Upper lobe of right lung (tissue), 1 donor: ENCODE data around the gene ARPC1A. TPM values are rescaled to one million over a fixed set of nuclear protein-coding genes. Genes with fewer than 3 reads are reported as not detected.

Source experiments
- ATAC-seq: fragments of 200-7000 bp; cut with Tn5 transposase; one replicate; pipeline ENCODE4 v1.9.1; 2020; ENCODE audit warnings: mild to moderate bottlenecking, moderate library complexity
- DNase-seq: peaks from one replicate; pipeline ENCODE4 v3.0.0-alpha.2; 2020
- H3K27ac ChIP-seq: fragments of 200-600 bp; one replicate; pipeline ENCODE4 v1.8.0; 2022
- H3K27me3 ChIP-seq: fragments of 200-600 bp; one replicate; pipeline ENCODE4 v1.8.0; 2022; ENCODE audit warnings: mild to moderate bottlenecking
- H3K36me3 ChIP-seq: fragments of 200-600 bp; one replicate; pipeline ENCODE4 v1.8.0; 2022
- H3K4me1 ChIP-seq: fragments of 200-600 bp; one replicate; pipeline ENCODE4 v1.8.0; 2022
- H3K4me3 ChIP-seq: fragments of 200-600 bp; one replicate; pipeline ENCODE4 v1.8.0; 2022; ENCODE audit warnings: mild to moderate bottlenecking
- H3K9me3 ChIP-seq: fragments of 200-600 bp; one replicate; pipeline ENCODE4 v1.8.0; 2022
- CTCF ChIP-seq: fragments of 200-600 bp; IDR thresholded peaks from one replicate; pipeline ENCODE4 v1.8.0; 2022; ENCODE audit warnings: antibody characterized with exemption
- intact Hi-C: fragments of 100-400 bp; cut with DNase I; formaldehyde crosslinking; loops from one replicate; pipeline ENCODE4 v1.11.0; 2022
- total RNA-seq: library from RNA; stranded (reverse); fragmentation: NEBNext Ultra II Directional; extraction: Animal tissue kit (Norgen Biotek cat#: 25700); gene quantifications from one replicate; pipeline ENCODE4 v1.2.1, GENCODE V29; 2021
- donor health status: DM: no; HTN: yes; CAD: no; lungs with severe emphysema.

The ARPC1A gene
- total RNA-seq, 1 donor from 2014 or later, result 137 TPM

GRCh38 chr7:99290980-99291607 is 34.6 kb upstream of the ARPC1A start:
- TF ChIP-seq CTCF, result no peak
- DNase-seq, result no peak
- no peak for ATAC-seq
- Histone ChIP-seq H3K4me3 (no peak overlapping the region), H3K36me3 (no peaks in the 10 kb centered on the region), H3K27ac (no peak overlapping the region), H3K4me1 (no peaks in the 10 kb centered on the region), H3K9me3 (no peaks in the 10 kb centered on the region), H3K27me3 (no peaks in the 10 kb centered on the region)
- intact Hi-C loops, result no loop called here

- no peaks in the 10 kb centered on the region for H3K27me3 ChIP-seq
- H3K27ac ChIP-seq, result no peak overlapping the region
- TF ChIP-seq CTCF, result no peak
- H3K4me3 ChIP-seq, result no peak overlapping the region
- no peaks in the 10 kb centered on the region for H3K4me1 ChIP-seq
- DNase-seq (no peak), ATAC-seq (no peak)
- no peaks in the 10 kb centered on the region for H3K36me3 ChIP-seq
- intact Hi-C loops, result no loop called here
- no peaks in the 10 kb centered on the region for H3K9me3 ChIP-seq
Observed at GRCh38 chr7:99292127-99292526, 33.6 kb upstream of the ARPC1A start.

- no peak for TF ChIP-seq CTCF
- intact Hi-C loops, result no loop called here
- DNase-seq (no peak), ATAC-seq (no peak)
- Histone ChIP-seq H3K4me1 (no peaks in the 10 kb centered on the region), H3K4me3 (no peak overlapping the region), H3K36me3 (no peaks in the 10 kb centered on the region), H3K9me3 (no peaks in the 10 kb centered on the region), H3K27me3 (no peaks in the 10 kb centered on the region), H3K27ac (no peak overlapping the region)
Observed at GRCh38 chr7:99293167-99293566, 32.5 kb upstream of the ARPC1A start.

DNA sequence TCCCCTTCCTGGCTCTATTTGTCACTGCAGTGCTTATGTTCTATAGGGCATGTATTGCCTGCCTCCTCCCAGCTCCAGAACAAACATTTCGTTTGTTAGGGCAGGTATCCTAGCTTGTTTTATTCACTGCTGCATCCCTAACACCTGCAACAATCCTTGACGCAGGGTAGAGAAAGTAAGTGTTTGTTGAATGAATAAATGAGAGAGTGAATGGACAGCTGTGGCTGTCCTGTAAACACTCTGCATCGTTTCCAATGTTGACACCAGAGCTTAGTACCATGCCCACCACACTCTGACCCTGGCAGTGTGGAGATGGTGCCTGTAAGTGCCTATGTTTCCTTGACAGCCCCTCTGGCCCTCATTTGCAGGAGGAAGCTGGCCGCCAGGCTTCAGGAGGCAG is 32.0 kb upstream of the ARPC1A start:
- H3K4me3 ChIP-seq, result no peak overlapping the region
- intact Hi-C loops, result no loop called here
- no peak for TF ChIP-seq CTCF
- no peak overlapping the region for H3K27ac ChIP-seq
- no peaks in the 10 kb centered on the region for H3K9me3 ChIP-seq
- H3K4me1 ChIP-seq, result no peaks in the 10 kb centered on the region
- ATAC-seq (no peak), DNase-seq (no peak)
- H3K27me3 ChIP-seq, result no peaks in the 10 kb centered on the region
- no peaks in the 10 kb centered on the region for H3K36me3 ChIP-seq

- H3K4me3 ChIP-seq, result no peak overlapping the region
- no peaks in the 10 kb centered on the region for H3K27me3 ChIP-seq
- no peak for TF ChIP-seq CTCF
- H3K27ac ChIP-seq, result no peak overlapping the region
- ATAC-seq, result no peak
- H3K9me3 ChIP-seq, result no peaks in the 10 kb centered on the region
- intact Hi-C loops, result no loop called here
- H3K36me3 ChIP-seq, result no peaks in the 10 kb centered on the region
- H3K4me1 ChIP-seq, result no peaks in the 10 kb centered on the region
- no peak for DNase-seq
Observed at GRCh38 chr7:99296471-99296870, 29.2 kb upstream of the ARPC1A start.

DNA sequence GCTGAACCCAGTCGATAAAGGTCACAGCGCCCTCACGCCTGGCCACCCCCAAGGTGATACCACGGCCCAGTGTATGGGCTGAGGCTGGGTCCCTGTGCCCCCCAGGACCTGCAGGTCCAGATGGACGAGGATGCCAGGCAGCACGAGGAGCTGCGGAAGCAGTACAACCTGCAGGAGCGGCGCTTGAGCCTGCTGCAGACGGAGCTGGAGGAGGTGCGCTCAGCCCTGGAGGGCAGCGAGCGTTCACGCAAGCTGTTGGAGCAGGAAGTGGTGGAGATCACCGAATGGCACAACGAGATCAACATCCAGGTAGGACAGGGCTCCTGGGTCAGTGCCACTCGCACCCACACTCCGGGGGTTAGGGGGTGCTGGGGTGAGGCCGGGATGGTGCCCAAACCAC is 24.2 kb upstream of the ARPC1A start:
- H3K4me3 ChIP-seq, result no peak overlapping the region
- H3K36me3 ChIP-seq, result no peaks in the 10 kb centered on the region
- H3K27ac ChIP-seq, result no peak overlapping the region
- intact Hi-C loops, result no loop called here
- H3K4me1 ChIP-seq, result no peaks in the 10 kb centered on the region
- TF ChIP-seq CTCF, result no peak
- H3K27me3 ChIP-seq, result no peaks in the 10 kb centered on the region
- DNase-seq (no peak), ATAC-seq (no peak)
- no peaks in the 10 kb centered on the region for H3K9me3 ChIP-seq
